Right kidney (tissue), 1 donor: ENCODE measurements around the gene S100A5.
"Not testable (repeated sequence)": the region's sequence is repeated elsewhere in the genome, so short reads cannot be mapped to it uniquely, and the experiment has no call there.

Source experiments
- DNase-seq: peaks from one replicate; pipeline ENCODE4 v3.0.0-alpha.2; 2016

S100A5 gene

DNA sequence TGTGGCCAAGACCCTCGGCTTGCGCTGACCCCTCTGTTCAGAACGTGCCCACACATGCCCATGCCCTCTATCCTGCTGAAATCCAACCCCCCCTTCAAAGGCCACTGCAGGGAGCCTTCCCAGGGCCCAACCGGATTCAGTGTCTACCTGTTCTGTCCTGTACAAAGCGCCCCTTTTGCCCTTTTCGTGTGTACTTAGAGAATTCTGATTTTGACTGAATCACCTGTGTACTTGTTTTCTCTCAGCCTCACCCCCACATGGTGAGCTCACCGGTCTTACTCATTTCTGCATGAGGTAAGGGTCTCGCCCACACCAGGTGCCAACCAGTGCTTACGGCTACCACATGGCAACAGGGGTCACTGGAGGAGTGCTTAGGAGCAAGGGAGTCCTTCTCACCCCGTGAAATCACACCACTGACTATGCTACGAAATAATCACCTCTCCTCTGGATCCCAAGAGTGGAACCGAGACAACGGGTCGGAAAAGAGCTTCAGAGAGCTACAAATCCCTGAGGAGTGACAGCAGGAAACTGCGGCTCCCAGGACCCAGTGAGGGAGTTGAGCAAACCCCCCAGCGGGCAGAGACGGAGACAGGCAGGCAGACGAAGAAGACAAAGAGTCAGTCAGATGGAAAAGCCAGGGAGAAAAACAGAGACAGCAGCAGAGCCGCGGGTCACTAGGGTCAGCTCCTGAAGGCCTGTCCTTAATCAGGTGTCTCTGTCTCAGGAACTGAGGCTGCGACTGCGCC, 27.1 kb upstream of the S100A5 start:
- no peak for DNase-seq

DNA sequence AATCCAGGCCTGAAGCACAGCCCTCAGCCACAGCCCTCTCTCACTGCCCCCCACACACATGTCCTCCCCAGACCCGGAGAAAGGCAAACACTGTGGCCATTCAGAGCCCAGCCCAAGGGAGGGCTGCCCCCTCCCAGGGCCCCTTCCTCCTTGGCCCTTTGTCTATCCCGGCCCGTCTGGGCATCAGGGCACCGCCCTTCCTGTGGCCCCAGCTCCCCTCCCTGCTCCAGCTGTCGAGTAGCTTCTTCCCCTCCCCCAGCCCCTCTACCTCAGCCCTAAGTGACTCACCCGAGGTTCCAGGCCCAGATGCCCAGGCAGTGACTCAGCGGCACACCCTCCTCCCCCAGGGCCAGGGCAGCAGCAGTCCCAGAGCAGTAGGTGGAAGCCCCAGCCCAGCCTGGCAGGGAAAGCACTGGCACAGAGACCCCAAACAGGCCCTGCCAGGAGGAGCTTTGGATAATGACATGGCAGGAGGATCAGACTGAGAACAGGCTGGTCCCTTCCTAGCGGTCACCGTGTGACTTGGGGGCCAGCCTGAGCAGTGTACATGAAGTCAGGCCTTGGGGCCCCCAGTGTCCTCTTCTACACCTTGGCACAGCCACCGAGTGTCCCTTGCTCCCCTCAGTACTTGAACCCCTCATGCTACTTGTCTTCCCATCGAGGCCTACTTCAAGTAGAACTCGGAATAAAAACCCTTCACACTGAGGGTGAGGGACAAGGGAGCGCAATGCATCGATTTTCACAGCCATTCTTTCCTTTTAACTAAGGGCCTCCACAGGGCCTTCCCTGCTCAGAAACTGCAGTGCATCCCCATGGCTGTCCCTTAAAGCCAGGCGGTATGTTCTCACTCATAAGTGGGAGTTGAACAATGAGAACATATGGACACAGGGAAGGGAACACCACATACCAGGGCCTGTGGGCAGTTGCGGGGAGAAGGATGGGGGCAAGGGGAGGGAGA, 26.0 kb upstream of the S100A5 start:
- DNase-seq: peak; percentile 72

DNA sequence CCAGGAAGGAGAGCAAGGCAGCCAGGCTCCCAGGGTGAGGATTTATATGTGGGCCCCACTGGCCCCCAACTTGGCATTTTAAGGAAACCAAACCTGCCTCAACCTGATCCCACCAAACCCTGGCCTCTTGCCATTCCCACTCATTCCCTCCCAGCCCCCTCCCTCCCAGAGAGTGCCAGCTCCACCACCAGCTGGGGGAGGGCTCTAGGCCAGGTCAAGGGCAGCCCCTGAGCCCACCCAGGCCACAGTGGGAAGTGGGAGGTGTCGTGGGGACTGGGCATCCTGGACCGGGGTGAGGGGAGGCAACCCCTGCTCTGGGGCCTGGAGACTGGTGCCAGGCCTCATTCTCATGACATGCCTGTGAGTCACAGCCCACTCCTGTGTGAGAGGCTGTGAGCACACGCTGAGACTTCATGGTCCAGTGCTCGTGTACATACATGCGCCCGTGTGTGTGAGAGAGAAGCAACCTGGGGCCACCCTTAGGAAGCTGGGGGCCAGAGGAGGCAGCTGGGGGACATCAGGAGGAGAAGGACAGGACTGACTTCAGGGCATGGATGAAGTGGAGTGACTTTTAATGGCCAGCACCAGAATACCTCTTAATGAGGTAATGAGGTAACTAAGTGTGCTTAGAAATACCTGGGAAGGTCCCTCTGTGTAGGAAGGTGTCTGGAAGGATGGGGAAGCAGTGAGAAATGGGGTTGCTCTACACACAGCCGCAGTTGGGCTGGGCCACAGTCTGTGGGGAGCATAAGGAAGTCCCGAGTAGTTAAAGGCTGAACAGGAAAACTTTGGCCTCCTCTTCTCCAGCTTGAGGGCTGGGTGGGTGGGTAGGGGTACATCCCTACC, 25.0 kb upstream of the S100A5 start, which contains the start of gene S100A2:
TSS of gene S100A2 (minus strand) at position 316 of the 846 bp plus-strand sequence. CDS start 1,967 bp downstream, outside the sequence.
- DNase-seq: peak; percentile 66

DNA sequence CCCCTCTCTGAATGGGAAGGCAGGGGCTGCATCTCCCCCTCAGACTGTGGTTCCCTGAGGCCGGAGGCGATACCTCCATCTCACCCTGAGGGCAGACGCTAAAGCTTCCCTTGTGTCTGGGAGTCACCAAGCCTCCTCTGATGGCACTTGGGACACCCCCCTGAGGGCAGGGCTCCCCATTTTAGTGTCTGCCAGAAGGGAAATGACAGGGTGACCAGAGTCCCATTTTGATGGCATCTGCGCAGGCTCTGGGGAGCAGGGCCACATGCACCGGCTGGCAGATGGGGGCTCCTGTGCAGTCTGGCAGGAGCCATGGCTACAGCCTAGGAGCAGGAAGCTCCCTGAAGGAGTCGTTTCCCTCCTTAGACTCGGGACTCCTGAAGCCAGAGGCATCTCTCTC, 23.3 kb upstream of the S100A5 start:
- DNase-seq: peak; percentile 43

DNA sequence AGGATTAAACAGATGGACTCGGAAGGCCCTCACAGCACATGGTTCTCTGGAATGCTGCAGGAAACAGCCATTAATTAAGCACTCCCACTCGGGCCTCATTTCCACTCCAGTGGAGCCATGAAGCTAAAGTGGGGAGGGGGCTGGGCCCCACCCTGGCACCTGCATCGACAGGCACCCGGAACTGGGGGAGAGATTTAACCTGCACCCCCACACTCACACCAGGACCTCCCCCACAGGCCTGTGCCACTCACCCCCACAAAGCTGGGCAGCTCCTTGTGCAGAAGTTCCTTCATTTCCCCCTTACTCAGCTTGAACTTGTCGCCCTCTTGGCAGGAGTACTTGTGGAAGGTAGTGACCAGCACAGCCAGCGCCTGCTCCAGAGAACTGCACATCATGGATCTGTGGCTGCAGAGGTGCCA, 22.8 kb upstream of the S100A5 start:
- peak; percentile 68 for DNase-seq

DNA sequence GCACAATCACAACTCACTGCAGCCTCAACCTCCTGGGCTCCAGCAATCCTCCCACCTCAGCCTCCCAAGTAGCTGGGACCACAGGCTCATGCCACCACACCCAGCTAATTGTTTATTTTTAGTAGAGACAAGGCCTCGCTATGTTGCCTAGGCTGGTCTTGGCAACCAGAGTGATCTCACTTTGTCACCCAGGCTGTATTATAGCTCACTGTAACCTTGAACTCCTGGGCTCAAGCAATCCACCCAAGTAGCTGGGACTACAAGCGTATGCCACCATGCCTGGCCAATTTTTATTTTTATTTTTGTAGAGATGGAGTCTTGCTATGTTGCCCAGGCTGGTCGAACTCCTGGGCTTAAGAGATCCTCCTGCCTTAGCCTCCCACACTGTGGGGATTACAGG, 21.3 kb upstream of the S100A5 start:
- DNase-seq: not testable (repeated sequence)

DNA sequence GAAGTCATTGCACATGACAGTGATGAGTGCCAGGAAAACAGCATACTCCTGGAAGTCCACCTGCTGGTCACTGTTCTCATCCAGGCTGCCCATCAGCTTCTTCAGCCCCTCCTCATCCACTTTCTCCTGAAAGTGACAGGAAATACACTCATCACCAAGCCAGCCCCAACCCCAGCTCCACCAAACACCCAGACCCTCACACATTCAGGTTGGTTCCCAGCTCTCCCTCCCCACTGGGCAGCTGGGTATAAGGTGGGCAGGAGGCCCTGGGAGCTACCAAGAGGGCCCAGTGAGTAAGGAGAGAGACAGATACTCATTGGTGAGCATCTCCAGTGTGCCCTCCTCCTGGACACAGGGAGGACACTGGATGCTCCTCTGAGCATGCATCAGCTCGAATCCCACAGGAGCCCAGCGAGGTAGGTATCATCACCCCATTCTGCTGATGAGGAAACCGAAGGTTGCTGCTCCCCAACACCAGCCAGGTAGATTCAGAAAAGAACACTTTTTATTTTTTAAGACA, 20.8 kb upstream of the S100A5 start:
- no peak for DNase-seq

DNA sequence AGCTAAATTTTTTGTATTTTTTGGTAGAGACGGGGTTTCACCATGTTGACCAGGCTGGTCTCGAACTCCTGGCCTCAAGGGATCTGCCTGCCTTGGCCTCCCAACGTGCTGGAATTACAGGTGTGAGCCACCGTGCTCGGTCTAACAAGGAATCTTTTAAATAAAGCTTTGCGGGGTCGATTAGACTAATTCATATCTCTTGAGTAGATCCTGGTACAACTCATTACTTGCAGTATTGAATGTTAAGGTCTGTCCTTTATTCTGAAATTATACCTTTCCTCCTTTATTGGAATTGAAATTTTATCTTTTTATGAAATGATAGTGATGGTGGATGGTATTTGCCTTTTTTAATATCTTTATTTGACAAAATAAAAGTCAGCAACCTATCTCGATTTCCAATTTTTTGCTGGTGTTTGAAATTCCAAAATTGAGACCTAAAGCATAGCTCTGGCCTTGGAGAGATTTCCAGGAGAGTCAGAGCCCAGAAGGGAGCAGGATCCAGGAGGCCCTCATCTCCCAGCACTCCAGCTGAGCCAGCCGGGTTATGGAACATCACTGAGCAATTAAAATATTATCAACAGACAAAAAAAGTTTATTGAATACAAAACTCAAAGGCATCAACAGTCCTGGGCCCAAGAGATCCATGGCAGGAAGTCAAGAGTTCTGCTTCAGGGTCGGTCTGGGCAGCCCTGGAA, 20.2 kb upstream of the S100A5 start:
- DNase-seq: no peak

DNA sequence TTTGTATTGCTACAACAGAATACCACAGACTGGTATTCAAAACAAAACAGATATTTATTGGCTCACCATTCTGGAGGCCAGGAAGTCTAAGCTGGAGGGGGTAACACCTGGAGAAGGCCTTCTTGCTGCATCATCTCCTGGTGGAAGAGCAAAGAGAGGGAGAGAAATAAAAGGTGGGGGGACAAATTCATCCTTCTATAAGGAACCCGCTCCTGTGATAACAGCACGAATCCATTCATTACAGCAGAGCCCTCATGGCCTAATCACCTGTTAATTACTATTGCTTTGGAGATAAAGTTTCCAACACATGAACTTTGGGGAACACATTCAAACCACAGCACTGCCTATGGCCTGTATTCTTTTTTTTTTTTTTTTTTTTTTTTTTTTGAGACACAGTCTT, 19.5 kb upstream of the S100A5 start:
- DNase-seq: no peak

DNA sequence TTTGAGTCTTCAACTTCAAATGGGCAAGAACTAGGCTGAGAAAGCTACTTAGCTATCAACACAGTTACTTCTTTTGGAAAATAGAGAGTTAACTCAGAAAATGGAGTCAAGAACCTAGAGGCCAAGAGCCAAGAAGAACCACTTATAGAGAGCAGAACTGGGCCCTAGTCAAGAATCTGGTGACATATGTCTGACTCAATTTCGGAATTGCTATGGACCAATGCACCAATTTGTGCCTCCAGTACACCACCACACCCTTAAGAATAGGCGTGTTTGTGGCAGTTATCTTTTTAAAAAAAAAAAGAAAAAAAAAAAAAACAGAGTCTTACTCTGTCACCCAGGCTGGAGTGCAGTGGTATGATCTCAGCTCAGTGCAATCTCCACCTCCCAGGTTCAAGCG, 17.1 kb upstream of the S100A5 start:
- no peak for DNase-seq

DNA sequence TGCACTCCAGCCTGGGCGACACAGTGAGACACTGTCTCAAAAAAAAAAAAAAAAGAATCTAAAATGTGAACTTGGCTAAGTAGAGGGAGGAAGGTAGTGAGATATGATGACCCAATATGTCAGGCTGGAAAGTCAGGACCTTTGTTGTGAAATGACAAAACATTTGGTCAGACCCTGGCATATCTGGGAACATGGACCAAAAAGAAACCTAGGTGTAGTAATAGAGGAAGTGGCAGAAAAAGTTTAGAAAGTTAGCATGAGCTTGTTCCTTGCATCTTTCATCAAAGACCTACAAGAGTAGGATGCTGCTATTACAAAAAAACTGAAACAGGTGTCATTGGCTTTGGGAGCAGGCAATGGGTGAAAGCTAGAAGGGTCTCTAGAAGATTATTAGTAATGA, 15.6 kb upstream of the S100A5 start:
- DNase-seq: no peak

DNA sequence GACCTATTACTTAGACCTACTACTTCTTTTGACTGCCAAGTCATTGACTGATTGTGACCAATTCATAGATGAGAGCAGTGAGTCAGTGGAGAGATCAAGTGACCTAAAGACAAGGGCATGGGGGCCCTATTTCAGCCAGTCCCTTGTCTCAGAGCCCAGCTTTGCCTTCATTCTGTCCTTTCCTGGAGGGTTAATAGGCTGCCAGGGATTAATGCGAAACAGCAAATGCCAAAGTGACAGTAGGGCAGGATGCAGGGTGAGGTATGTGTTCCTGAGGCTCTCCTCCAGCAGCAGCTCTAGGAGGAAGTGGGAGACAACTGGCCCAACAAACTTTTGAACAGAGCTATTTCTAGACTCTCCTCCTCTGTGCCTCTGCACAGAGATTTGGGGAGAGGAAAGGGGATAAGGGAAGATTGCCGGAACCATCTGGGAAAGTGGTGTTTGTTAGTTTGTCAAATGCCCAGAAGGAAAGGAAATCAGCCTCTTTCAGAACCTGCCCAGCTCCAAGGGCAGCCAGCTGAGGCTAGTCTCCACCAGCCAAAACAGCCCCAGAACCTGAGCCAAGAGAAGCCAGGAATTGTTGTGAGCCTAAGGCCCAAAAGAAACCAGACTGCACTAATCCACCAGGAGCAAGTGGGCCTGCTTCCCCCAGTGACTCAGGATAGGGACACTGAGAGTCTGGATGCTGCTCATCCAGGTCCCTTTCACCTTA, 13.3 kb upstream of the S100A5 start:
- no peak for DNase-seq

DNA sequence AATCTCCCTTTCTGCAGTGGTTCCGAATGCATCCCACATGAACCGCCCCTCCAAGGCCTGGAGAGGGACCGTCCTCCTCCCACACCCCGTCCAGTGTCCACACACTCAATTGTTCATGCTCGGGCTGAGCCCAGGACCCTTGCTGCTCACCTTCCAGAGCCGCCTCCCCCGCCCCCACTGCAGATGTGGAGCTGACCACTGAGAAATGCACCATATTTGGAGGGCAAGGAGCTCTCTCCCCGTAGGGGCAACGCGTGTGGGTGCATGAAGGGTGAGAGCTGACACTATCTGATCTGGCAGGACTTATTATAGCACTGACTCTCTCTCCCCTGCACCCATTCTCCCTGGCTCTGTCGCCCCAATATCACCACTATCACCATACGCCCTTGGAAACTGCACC, 12.4 kb upstream of the S100A5 start:
- DNase-seq: no peak

DNA sequence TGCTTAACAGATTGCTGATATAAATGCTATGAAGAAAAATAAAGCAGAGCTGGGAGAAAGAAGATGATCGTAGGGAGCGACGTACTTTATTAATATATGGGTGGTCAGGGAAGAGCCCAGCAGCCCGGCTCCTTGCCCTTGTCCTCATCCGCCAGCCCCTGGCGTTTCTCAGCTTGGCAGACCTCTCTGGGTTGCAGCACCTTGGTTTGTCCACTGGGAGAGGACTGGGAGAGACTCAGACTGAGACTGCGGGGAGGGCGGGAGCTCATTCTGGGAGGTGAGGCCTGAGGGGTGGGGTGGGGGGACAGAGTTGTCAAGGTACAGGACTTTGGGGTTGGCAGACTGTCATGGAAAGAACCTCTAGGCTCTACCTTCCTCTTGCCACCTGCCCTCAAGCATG, 11.6 kb upstream of the S100A5 start:
- no peak for DNase-seq

DNA sequence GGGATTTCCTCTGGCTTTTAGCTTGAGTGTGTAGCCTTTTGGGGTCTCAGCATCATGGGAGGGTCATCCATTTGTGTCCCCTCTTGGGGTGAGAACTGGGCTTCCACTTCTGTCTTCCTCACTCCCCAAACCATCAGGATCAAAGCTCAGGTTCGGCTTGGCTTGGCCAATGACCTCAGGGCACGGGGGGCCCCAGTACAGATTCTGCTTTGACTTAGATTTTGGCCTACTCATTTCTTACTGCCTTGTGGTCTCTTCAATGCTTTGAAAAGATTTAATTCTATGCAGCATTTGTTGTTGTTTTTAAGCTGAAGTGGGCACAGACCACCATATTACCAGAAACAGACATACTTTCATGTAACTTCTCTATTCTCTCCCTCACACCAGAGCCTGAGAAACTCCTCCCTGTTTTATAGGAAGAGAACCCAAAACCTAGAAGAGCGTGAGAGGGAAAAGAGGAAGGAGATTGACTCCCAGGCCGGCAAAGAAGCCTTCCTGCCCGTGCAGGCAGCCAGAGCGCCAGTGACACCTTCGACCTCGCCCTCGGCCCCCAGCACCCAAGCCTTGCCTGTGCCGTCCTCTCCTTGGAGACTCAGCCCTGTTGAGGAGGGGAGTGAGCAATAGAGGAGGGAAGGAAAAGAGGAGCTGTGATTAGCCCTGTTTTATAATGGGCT, 10.2 kb upstream of the S100A5 start:
- DNase-seq: no peak

DNA sequence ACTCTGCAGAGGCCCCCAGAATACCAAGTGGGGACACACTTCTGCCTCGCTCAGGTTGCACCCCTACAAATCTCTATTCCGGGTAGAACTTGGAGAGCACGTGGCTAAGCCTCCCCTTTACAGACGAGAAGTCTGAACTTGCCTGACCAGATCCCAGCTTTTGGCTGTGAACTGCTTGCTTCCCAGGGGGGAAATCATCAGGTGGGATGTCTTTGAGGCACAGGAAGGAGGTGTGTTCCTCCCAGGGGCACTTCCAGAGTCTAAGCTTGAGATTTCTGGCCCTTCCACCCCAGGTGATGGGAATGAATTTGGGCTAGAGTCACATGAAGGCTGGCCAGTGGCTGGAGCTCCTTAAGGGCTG, 9.6 kb upstream of the S100A5 start:
- DNase-seq: no peak

DNA sequence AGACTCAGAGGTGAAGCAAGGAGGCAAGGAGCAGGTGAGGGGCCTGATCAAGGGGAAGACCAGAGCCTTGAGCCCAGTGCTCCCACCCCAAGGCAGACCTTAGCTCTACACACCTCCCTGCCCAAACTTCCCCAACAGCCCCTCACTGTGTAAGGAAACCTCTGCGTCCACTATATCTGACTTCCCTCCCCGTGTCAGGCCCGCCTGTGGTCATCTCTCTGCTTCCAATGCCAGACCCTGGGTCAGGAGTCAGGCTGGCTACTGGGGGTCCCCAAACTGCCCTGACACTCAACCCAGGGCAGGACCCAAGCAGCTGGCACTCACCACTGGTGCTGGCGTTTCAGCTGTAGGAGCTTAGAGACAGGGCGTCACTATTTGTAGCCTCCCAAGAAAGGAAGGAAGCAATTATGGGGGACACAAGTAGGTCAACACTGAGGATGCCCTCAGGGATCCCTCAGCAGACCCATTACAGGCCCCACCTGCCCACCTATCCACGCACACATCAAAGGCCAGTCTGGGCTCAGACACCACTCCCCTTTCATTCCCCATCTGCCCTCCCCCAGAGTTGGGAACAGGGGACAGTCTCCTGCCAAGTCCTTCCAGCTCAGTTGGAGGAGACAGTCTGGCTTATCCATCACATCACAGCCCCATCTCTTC, 9.1 kb upstream of the S100A5 start:
- no peak for DNase-seq

DNA sequence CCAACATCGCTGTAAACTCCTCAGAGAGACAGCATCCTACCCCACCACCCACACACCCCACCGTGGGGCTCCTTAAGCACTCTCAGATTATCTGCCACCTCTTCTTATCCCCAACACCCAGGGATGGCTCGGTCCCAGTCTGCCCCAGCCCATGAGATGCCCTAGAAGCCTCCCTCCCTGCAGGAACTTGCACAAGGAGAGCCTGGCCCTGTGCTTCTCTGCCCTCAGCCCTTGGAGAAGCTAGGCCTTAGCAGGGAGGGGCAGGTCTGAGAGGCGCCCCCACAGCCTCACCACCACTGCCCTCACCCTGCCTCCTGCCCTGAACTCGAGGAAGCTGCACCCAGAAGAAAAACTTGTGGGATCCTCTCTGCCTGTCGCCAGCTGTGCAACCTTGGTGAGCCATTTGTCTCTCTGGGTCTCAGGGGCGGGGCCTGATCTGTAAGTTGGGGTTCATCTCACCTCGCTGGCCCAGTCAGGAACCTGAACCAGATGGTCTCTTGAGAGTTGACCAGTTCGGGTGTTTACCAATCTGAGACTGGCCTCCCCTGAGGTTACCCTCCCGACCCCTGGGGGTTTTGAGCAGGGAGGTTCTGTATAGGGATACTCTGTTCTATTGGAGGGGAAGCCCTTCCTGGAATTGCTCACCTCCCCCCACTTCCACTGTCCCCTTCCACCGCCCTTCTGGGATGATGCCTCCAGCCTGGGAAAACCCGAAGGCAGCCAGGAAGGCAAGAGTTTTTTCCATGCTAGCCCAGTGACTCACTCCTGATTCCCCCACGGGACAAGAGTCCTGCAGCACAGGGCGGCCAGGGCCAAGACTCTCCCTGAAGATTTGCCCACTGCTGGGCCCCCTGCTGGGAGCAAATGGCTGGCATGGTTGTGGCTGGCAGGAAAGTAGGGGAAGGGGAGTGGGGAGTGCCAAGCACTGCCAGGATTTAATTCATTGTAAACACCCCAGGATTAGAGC, 8.3 kb upstream of the S100A5 start, which contains the start of gene S100A3:
TSS of gene S100A3 (minus strand) at position 537 of the 967 bp plus-strand sequence. CDS start 773 bp downstream, outside the sequence.
- no peak for DNase-seq
